Measurements from ENCODE around the gene TDRKH.
A peak's percentile ranks its signal among the peaks of the same experiment; 100 is the strongest.
"Not testable (repeated sequence)": the region's sequence is repeated elsewhere in the genome, so short reads cannot be mapped to it uniquely, and the experiment has no call there.

TDRKH gene

GRCh38 chr1:151760597-151761385 is 29.5 kb downstream of the TDRKH start:
- DNase-seq, result no peak

GRCh38 chr1:151759241-151759640 is 31.1 kb downstream of the TDRKH start:
- no peak for DNase-seq

- DNase-seq, result no peak
Measured at GRCh38 chr1:151756291-151756690, 34.0 kb downstream of the TDRKH start.

GRCh38 chr1:151741516-151741915 is 48.8 kb downstream of the TDRKH start:
- no peak for DNase-seq

DNA sequence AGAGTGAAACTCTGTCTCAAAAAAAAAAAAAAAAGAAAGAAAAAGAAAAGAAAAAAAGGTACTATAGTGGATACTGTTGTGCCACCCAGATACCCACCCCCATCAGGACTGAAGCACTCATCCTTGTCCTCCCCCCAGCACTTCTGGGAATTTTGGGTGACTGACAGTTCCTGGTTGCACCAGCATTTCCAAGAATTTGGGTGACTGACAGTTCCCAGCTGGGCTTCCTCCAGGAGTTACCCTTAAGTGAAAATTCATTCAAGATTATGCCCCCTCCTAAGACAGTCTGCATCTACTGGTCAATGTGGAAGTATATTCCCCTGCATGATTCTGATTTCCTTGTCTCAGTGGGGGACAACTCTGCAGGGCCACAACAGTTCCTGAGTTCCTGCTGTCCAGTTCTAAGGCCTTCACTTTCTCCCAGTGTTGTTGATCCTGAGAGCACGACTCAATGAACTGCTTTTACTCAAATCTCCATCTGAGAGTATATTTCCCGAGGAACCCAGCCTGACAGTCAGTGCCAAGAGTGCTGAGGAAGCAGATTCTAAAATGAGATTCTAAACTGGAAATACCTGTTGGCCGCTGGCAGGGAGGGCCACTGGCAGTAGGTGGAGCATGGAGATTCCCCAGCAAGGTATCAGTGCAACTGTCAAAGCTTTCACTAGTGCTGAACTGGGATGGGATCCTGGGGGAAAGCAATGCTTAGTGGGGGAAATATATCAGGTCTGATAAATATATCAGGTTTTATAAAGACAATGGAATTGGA is 50.5 kb downstream of the TDRKH start:
- no peak for DNase-seq

DNA sequence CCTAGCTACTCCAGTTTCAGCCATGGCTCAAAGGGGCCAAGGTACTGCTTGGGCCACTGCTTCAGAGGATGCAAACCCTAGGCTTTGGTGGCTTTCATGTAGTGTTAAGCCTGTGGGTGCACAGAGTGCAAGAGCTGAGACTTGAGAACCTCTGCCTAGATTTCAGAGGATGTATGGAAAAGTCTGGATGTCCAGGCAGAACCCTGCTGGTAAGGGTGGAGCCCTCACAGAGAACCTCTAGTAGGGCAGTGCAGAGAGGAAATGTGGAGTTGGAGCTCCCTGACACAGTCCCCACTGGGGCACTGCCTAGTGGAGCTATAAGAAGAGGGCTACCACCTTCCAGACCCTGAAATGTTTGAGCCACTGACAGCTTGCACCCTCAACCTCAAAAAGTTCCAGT is 52.8 kb downstream of the TDRKH start:
- DNase-seq, result no peak

- DNase-seq, result no peak
Measured at GRCh38 chr1:151737026-151737425, 53.3 kb downstream of the TDRKH start.

- not testable (repeated sequence) for DNase-seq
Measured at GRCh38 chr1:151733995-151734394, 56.3 kb downstream of the TDRKH start.

DNA sequence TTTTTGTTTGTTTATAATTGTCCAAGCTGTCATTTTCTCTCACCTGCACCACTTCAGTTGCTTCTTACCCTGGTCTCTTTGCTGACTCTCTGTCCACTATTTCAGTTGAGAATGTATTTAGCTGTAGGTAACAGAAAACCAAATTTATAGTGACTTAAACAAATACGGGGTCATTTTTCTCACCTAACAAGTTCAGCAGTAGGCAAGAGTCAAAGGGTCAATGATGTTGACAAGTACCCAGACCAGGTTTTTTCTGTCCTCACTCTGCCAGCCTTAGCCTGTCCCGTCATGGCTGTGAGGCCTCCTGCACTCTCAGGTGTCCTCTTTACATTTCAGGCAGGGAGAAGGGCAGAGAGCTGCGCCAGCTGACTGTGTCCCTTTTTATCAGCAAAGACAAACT is 57.2 kb downstream of the TDRKH start:
- DNase-seq, result no peak

GRCh38 chr1:151729966-151730291 is 60.4 kb downstream of the TDRKH start:
- DNase-seq, result no peak

DNA sequence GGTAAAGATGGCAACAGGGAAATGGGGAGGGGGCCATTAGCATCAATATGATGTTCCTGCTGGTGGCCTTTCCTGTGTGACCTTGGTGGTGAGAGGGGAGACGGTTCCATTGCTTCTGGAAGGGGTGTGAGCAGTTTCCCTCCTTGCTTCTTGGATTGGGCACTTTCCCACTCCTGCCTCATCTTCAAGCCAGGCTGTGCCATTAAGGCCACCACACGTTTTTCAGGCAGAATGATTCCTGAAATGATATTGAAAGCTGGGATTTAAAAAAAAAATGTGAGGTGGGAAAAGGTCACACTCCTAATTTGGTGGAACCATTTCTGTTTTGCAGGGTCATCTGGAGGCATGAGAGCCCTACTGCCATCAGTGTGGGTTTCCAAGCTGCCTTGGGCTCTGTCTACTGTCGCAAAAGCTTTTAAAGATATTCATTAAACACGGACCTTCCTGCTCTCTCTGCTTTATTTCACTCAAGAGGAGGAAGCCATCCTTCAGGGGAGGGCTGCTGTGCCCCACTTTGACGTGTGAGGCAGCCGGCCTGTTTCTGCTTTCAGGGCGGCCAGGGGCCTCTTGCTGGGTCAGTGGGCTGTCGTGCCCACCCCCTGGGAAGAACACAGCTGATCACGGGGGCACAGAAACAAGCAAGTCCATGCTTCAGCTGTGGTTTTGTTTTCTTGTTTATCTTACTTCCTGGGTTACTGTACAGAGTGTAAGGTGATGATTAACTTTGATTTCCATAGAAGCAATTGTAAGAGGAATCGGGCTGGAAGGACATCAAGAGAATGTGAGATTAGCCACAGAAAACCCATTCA is 60.9 kb downstream of the TDRKH start:
- no peak for DNase-seq

GRCh38 chr1:151728151-151729054 is 61.9 kb downstream of the TDRKH start:
- DNase-seq, result peak; percentile 63

DNA sequence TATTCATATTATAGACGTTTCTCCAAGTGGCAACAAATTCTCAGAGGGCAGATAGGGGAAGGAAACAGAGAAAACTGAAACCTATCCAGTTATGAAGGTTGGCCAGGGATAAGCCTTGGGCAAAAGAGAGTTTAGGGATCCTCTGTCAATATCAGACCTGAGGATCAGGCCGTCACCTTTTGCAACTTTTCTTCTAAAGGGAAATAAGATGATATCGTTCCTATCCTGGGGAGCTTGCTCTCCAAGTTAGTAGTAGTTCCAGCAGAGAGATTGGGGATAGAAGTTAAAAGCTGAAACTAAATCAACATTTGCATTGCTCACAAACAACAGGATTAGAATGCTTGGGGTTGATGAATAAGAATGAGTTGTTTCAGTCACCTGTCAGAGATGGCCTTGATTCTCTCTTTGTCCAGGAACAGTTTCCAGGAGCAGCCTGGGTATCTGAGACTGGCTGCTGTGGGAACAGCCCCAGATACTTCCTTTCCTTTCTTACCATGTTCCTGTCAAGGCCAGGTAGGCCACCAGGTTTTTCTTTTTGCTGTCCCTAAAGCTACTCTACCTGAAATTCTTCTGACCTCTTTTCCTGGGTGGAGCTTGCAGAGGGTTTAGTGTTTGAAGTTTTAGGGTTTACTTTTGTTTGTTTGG is 66.5 kb downstream of the TDRKH start:
- no peak for DNase-seq

All from NCI-H1092 treated with DMSO at 0.1 percent for 48 hours (cell line).